WTC11 (cell line): ENCODE results near the gene CARMIL1. TPM values are rescaled to one million over a fixed set of nuclear protein-coding genes. Genes with fewer than 3 reads are reported as not detected.

ENCODE experiments used
- ATAC-seq: fragments of 200-7000 bp; cut with Tn5 transposase; 2 replicates; pipeline ENCODE4 v1.10.0; 2021; ENCODE audit warnings: mild to moderate bottlenecking, moderate library complexity
- CTCF ChIA-PET: fragments of 300-600 bp; sonication (Branson Sonifier 250); formaldehyde crosslinking; loops from one replicate; lab custom pipeline; 2021; ENCODE audit warnings: antibody characterized with exemption; lab: Charles Lee
- POLR2A ChIA-PET: fragments of 350-600 bp; sonication (Branson Sonifier 250); formaldehyde crosslinking; loops from one replicate; lab custom pipeline; 2021; ENCODE audit warnings: antibody characterized with exemption; lab: Charles Lee
- DNase-seq: peaks from one replicate; pipeline ENCODE4 v3.0.0; 2021; ENCODE audit warnings: low spot score
- H3K27ac Mint-ChIP-seq: 2 replicates; pipeline ENCODE4 v1.8.0; 2021; ENCODE audit warnings: mixed read lengths
- H3K27me3 Mint-ChIP-seq: 2 replicates; pipeline ENCODE4 v1.8.0; 2021; ENCODE audit warnings: low read depth, mild to moderate bottlenecking, moderate library complexity, mixed read lengths
- H3K36me3 Mint-ChIP-seq: 2 replicates; pipeline ENCODE4 v1.8.0; 2021; ENCODE audit warnings: mixed read lengths
- H3K4me1 Mint-ChIP-seq: 2 replicates; pipeline ENCODE4 v1.8.0; 2022; ENCODE audit warnings: mixed read lengths
- H3K4me3 Mint-ChIP-seq: 2 replicates; pipeline ENCODE4 v1.8.0; 2021; ENCODE audit warnings: mild to moderate bottlenecking, moderate library complexity, mixed read lengths
- H3K9me3 Mint-ChIP-seq: 2 replicates; pipeline ENCODE4 v1.8.0; 2021; ENCODE audit warnings: mixed read lengths
- ATF1 ChIP-seq: sonication (generic); formaldehyde crosslinking; IDR thresholded peaks from 2 replicates; pipeline ENCODE4 v1.8.1; 2023; ENCODE audit warnings: mild to moderate bottlenecking, moderate library complexity, missing genetic modification reagents
- CREB1 ChIP-seq: sonication (generic); formaldehyde crosslinking; IDR thresholded peaks from 2 replicates; pipeline ENCODE4 v1.8.0; 2023; ENCODE audit warnings: mild to moderate bottlenecking, missing genetic modification reagents
- CREM ChIP-seq: sonication (generic); formaldehyde crosslinking; IDR thresholded peaks from 2 replicates; pipeline ENCODE4 v1.8.1; 2022; ENCODE audit warnings: mild to moderate bottlenecking, missing genetic modification reagents, moderate library complexity
- ELF4 ChIP-seq: sonication (generic); formaldehyde crosslinking; IDR thresholded peaks from 2 replicates; pipeline ENCODE4 v1.8.1; 2022; ENCODE audit warnings: low read depth, mild to moderate bottlenecking, moderate library complexity, missing genetic modification reagents
- FOXP1 ChIP-seq: sonication (generic); formaldehyde crosslinking; IDR thresholded peaks from 2 replicates; pipeline ENCODE4 v1.8.0; 2022; ENCODE audit warnings: missing genetic modification reagents, mild to moderate bottlenecking, moderate library complexity, borderline replicate concordance
- GTF2I ChIP-seq: fragments of 250-450 bp; sonication (Bioruptor Pico); conservative IDR thresholded peaks from 2 replicates; pipeline ENCODE4 v1.4.0; 2021; ENCODE audit warnings: mild to moderate bottlenecking
- JAZF1 ChIP-seq: fragments of 250-450 bp; sonication (Bioruptor Pico); IDR thresholded peaks from 2 replicates; pipeline ENCODE4 v1.9.0; 2021; ENCODE audit warnings: moderate library complexity, mild to moderate bottlenecking, inconsistent platforms
- KAT7 ChIP-seq: sonication (generic); formaldehyde crosslinking; IDR thresholded peaks from 2 replicates; pipeline ENCODE4 v1.8.1; 2023; ENCODE audit warnings: missing genetic modification reagents, mild to moderate bottlenecking, borderline replicate concordance
- MXD4 ChIP-seq: fragments of 250-450 bp; sonication (Bioruptor Pico); IDR thresholded peaks from 2 replicates; pipeline ENCODE4 v1.8.0; 2021; ENCODE audit warnings: mild to moderate bottlenecking, moderate library complexity, borderline replicate concordance
- MYBL2 ChIP-seq: sonication (generic); formaldehyde crosslinking; IDR thresholded peaks from 2 replicates; pipeline ENCODE4 v1.8.1; 2023; ENCODE audit warnings: mild to moderate bottlenecking, moderate library complexity, missing genetic modification reagents
- NFYB ChIP-seq: sonication (generic); formaldehyde crosslinking; conservative IDR thresholded peaks from 2 replicates; pipeline ENCODE4 v1.8.0; 2022; ENCODE audit warnings: low read depth, missing genetic modification reagents
- NR2C2 ChIP-seq: sonication (generic); formaldehyde crosslinking; IDR thresholded peaks from 2 replicates; pipeline ENCODE4 v1.8.0; 2022; ENCODE audit warnings: mild to moderate bottlenecking, missing genetic modification reagents
- OVOL2 ChIP-seq: fragments of 250-450 bp; sonication (Bioruptor Pico); IDR thresholded peaks from 2 replicates; pipeline ENCODE4 v1.9.0; 2021; ENCODE audit warnings: mild to moderate bottlenecking, borderline replicate concordance
- PRRX2 ChIP-seq: fragments of 250-450 bp; sonication (Bioruptor Pico); IDR thresholded peaks from 2 replicates; pipeline ENCODE4 v1.8.0; 2021; ENCODE audit warnings: mild to moderate bottlenecking
- SMAD4 ChIP-seq: sonication (generic); formaldehyde crosslinking; IDR thresholded peaks from 2 replicates; pipeline ENCODE4 v1.8.0; 2022; ENCODE audit warnings: mild to moderate bottlenecking, missing genetic modification reagents
- TCF7 ChIP-seq: sonication (generic); formaldehyde crosslinking; IDR thresholded peaks from 2 replicates; pipeline ENCODE4 v1.8.0; 2022; ENCODE audit warnings: mild to moderate bottlenecking, low read depth, missing genetic modification reagents, moderate library complexity
- TEAD1 ChIP-seq: sonication (generic); formaldehyde crosslinking; IDR thresholded peaks from 2 replicates; pipeline ENCODE4 v1.8.0; 2022; ENCODE audit warnings: mild to moderate bottlenecking, missing genetic modification reagents
- ZNF121 ChIP-seq: sonication (generic); formaldehyde crosslinking; IDR thresholded peaks from 2 replicates; pipeline ENCODE4 v1.8.0; 2023; ENCODE audit warnings: missing genetic modification reagents
- ZNF219 ChIP-seq: sonication (generic); formaldehyde crosslinking; IDR thresholded peaks from 2 replicates; pipeline ENCODE4 v1.8.0; 2023; ENCODE audit warnings: missing genetic modification reagents, mild to moderate bottlenecking, borderline replicate concordance
- total RNA-seq: library from RNA; stranded (reverse); gene quantifications from 3 replicates; pipeline ENCODE4 v1.2.3, GENCODE V29; 2021
- TF ChIP-seq, protein P1 (sequence below): sonication (generic); formaldehyde crosslinking; IDR thresholded peaks from 2 replicates; pipeline ENCODE4 v1.8.1; 2022; ENCODE audit warnings: mild to moderate bottlenecking, missing genetic modification reagents, moderate library complexity, borderline replicate concordance
- TF ChIP-seq, protein P2 (sequence below): sonication (generic); formaldehyde crosslinking; IDR thresholded peaks from 2 replicates; pipeline ENCODE4 v1.8.0; 2022; ENCODE audit warnings: mild to moderate bottlenecking, missing genetic modification reagents
- TF ChIP-seq, protein P3 (sequence below): sonication (generic); formaldehyde crosslinking; IDR thresholded peaks from 2 replicates; pipeline ENCODE4 v1.8.1; 2023; ENCODE audit warnings: mild to moderate bottlenecking, missing genetic modification reagents
- TF ChIP-seq, protein P4 (sequence below): sonication (generic); formaldehyde crosslinking; IDR thresholded peaks from 2 replicates; pipeline ENCODE4 v1.8.0; 2023; ENCODE audit warnings: missing genetic modification reagents
- TF ChIP-seq, protein P5 (sequence below): fragments of 250-450 bp; sonication (Bioruptor Pico); IDR thresholded peaks from 2 replicates; pipeline ENCODE4 v1.9.0; 2021; ENCODE audit warnings: moderate library complexity, mild to moderate bottlenecking, inconsistent platforms, borderline replicate concordance
- TF ChIP-seq, protein P6 (sequence below): fragments of 250-450 bp; sonication (Bioruptor Pico); conservative IDR thresholded peaks from 2 replicates; pipeline ENCODE4 v1.9.0; 2021; ENCODE audit warnings: mild to moderate bottlenecking

CARMIL1 gene
- total RNA-seq, 1 experiment from 2014 or later: 36.2 TPM

DNA sequence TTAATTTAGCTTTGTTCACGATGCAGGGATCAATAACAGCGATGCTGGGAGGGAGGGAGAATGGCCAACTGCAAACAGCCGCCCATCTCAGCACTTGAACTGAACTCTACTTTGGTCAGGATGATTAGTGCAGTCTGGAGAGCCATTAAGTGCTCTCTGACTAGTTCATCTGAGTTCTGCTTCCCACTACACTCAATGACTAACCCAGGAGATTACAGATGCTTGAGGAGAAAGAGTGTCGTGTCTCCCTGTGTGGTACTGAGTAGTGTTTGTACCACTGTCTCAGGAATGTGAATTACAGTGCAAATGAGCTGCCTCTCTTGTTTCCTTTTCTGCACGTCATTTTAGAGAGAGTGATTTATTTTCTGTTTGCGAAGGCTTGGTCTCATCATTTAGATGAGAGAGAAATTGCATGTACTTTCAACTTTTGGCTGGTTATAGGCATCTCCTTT lies 23.5 kb downstream of the CARMIL1 start:
- Mint-ChIP-seq H3K4me1 (peaks cover 39% of the 10 kb centered on the region), H3K27ac (no peak overlapping the region), H3K4me3 (no peak overlapping the region), H3K36me3 (peaks cover 9% of the 10 kb centered on the region), H3K9me3 (peaks cover 12% of the 10 kb centered on the region), H3K27me3 (no peaks in the 10 kb centered on the region)
- TF ChIP-seq ZNF121 (CRISPR knock-in tag) (no peak), OVOL2 (CRISPR knock-in tag) (no peak), CREM (CRISPR knock-in tag) (no peak), CREB1 (no peak), TCF7 (CRISPR knock-in tag) (no peak), SMAD4 (CRISPR knock-in tag) (no peak), NFYB (no peak), NR2C2 (no peak), MYBL2 (no peak), ELF4 (no peak), GTF2I (CRISPR knock-in tag) (no peak), KAT7 (CRISPR knock-in tag) (no peak), MXD4 (CRISPR knock-in tag) (no peak), JAZF1 (CRISPR knock-in tag) (no peak)
- TF ChIP-seq, protein P1, sequence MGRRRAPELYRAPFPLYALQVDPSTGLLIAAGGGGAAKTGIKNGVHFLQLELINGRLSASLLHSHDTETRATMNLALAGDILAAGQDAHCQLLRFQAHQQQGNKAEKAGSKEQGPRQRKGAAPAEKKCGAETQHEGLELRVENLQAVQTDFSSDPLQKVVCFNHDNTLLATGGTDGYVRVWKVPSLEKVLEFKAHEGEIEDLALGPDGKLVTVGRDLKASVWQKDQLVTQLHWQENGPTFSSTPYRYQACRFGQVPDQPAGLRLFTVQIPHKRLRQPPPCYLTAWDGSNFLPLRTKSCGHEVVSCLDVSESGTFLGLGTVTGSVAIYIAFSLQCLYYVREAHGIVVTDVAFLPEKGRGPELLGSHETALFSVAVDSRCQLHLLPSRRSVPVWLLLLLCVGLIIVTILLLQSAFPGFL (CRISPR knock-in tag): no peak
- TF ChIP-seq, protein P2, sequence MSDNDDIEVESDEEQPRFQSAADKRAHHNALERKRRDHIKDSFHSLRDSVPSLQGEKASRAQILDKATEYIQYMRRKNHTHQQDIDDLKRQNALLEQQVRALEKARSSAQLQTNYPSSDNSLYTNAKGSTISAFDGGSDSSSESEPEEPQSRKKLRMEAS: no peak
- TF ChIP-seq, protein P3, sequence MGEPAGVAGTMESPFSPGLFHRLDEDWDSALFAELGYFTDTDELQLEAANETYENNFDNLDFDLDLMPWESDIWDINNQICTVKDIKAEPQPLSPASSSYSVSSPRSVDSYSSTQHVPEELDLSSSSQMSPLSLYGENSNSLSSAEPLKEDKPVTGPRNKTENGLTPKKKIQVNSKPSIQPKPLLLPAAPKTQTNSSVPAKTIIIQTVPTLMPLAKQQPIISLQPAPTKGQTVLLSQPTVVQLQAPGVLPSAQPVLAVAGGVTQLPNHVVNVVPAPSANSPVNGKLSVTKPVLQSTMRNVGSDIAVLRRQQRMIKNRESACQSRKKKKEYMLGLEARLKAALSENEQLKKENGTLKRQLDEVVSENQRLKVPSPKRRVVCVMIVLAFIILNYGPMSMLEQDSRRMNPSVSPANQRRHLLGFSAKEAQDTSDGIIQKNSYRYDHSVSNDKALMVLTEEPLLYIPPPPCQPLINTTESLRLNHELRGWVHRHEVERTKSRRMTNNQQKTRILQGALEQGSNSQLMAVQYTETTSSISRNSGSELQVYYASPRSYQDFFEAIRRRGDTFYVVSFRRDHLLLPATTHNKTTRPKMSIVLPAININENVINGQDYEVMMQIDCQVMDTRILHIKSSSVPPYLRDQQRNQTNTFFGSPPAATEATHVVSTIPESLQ (CRISPR knock-in tag): no peak
- TF ChIP-seq, protein P4, sequence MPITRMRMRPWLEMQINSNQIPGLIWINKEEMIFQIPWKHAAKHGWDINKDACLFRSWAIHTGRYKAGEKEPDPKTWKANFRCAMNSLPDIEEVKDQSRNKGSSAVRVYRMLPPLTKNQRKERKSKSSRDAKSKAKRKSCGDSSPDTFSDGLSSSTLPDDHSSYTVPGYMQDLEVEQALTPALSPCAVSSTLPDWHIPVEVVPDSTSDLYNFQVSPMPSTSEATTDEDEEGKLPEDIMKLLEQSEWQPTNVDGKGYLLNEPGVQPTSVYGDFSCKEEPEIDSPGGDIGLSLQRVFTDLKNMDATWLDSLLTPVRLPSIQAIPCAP (CRISPR knock-in tag): no peak
- TF ChIP-seq, protein P5, sequence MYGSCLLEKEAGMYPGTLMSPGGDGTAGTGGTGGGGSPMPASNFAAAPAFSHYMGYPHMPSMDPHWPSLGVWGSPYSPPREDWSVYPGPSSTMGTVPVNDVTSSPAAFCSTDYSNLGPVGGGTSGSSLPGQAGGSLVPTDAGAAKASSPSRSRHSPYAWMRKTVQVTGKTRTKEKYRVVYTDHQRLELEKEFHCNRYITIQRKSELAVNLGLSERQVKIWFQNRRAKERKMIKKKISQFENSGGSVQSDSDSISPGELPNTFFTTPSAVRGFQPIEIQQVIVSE (CRISPR knock-in tag): no peak
- CTCF ChIA-PET: no interaction called here
- no peak for DNase-seq
- no peak; the same call in 1 of the 2 replicates for ATAC-seq
- POLR2A ChIA-PET: no interaction called here

DNA sequence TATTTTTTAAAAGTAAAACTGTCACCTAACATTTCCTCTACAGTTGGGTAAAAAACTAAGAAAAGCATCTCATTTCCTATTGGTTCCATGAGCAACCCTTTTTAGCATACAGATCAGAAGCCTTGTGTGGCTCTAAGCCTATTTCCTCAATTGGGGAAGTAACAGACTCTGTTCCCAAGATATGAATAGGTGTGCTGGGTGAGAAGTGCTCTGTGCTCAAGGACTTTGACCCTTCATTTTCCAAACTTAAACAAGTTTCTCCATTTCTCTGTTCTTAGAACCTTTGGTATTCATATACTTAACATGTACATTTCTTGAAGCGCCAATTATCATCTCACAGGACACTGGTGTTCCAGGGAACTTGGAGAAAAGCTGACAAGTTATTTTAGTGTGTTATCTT lies 24.1 kb downstream of the CARMIL1 start:
- Mint-ChIP-seq H3K9me3 (peaks cover 12% of the 10 kb centered on the region), H3K27ac (no peak overlapping the region), H3K27me3 (no peaks in the 10 kb centered on the region), H3K4me1 (peaks cover 39% of the 10 kb centered on the region), H3K4me3 (no peak overlapping the region), H3K36me3 (peaks cover 9% of the 10 kb centered on the region)
- TF ChIP-seq OVOL2 (CRISPR knock-in tag) (no peak), MYBL2 (no peak), ZNF219 (CRISPR knock-in tag) (no peak), ATF1 (CRISPR knock-in tag) (no peak), FOXP1 (CRISPR knock-in tag) (no peak), PRRX2 (CRISPR knock-in tag) (no peak), TEAD1 (CRISPR knock-in tag) (no peak)
- TF ChIP-seq, protein P3 (CRISPR knock-in tag): no peak
- TF ChIP-seq, protein P6, sequence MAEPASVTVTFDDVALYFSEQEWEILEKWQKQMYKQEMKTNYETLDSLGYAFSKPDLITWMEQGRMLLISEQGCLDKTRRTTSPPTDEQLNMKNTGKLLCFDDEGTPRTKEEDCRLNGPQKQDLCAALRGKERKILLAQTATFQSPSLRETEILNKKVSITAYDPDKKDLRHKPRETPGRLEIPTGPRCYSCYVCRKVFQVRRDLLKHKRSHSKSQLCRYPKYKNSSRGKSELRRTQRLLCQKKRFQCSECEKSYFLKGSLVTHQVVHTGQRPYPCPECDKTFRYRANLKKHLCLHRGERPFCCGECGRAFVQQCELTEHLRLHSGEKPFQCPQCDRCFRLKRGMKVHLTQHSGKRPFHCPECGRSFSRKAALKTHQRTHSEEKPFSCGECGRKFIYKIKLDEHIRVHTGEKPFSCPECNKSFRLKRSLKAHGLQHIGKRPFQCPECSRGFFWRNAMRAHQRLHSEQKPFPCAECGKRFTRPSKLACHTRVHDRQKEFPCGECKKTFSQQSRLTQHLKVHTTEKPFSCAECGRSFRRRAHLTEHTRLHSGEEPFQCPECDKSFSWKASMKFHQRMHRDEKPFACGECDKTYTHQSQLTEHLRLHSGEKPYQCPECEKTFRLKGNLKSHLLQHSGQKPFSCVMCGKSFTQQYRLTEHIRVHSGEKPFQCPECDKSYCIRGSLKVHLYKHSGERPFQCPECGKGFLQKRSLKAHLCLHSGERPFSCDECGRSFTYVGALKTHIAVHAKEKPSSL (CRISPR knock-in tag): no peak
- POLR2A ChIA-PET: no interaction called here
- ATAC-seq: no peak
- CTCF ChIA-PET: no interaction called here
- DNase-seq: no peak
